Lung microvascular endothelial cell (primary cell): ENCODE data around the gene LRCH4. TPM values are rescaled to one million over a fixed set of nuclear protein-coding genes. Genes with fewer than 3 reads are reported as not detected.
"Not testable (repeated sequence)": the region's sequence is repeated elsewhere in the genome, so short reads cannot be mapped to it uniquely, and the experiment has no call there.

Experiments used
- DNase-seq, 2 donors: peaks; one replicate each; pipeline versions ENCODE4 v3.0.0 to v3.0.0-alpha.2; 2010; ENCODE audit warnings: low read depth in 2 of 2
- total RNA-seq: library from RNA; depleted of rRNA; stranded (reverse); fragments of >200 nt; gene quantifications from 2 replicates; pipeline ENCODE4 v1.2.1, GENCODE V29; 2014

LRCH4 gene
- total RNA-seq, 1 donor from 2014 or later: 5.8 TPM

DNA sequence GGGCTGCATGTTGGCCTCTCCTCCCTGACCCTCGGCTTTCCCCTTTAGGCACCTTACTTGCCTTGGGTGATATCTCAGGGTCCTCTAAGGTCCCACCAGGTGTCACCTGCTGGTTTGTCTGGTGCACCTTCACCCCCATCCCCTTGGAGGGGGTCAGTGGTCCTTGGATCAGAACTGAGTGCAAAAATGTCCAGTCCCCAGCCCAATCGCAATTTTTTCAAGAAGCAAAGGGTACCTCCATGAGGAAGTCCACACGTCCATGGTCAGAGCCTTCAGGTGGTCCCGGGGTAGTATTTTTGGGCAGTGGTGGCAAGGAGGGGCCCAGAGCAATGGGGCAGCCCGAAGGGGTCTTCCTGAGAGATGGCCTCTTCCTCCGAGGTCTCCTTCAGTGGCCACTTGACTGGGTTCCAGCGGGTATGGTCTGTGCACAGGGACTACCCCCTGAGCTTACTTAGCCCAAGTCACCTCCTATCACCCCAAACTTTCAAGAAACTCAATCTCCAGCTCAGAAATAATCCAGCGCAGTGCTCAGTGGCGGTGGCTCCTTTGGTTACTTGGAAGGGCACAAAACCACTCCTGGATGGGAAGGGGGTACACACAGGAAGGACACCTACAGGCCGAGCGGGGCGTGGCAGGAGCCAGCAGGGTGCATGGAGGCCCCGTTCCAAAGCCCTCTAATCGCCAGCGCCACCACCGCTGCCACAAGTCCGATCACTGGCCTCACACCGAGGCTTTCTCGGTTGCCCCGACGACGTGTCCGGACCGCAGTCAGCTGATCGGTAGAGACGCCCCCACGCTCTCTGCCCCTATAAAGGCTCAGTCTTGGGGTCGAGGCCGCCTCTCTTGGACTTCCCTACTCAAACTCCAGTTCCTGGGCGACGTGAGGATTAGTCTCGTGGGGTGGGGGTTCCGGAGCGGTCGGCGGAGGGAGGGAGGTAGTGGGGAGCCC is 16.8 kb downstream of the LRCH4 start:
- DNase-seq: peak; percentile 54 to 85

GRCh38 chr7:100568176-100568895 is 17.6 kb downstream of the LRCH4 start:
- peak in 1 of 2 donors; percentile 40 for DNase-seq

DNA sequence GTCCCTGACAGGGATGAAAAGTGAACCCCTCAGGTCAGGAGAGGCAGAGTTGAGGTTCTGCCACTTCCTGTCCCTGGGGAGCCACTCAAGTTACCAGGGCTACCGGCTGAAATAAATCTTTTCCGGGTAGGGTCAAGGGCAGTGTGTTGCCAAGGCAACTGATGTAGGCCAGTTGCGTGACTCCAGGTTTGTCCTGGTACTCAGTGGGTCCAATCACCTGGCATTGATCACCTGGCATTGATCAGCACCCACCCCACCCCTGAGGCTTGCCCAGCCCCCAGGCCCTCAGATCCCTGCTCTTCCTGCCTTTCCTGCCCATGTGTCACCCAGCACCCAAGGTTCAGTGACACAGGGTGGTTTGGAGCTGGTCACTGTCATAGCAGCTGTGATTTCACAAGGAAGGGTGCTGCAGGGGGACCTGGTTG is 18.2 kb downstream of the LRCH4 start:
- no peak for DNase-seq

DNA sequence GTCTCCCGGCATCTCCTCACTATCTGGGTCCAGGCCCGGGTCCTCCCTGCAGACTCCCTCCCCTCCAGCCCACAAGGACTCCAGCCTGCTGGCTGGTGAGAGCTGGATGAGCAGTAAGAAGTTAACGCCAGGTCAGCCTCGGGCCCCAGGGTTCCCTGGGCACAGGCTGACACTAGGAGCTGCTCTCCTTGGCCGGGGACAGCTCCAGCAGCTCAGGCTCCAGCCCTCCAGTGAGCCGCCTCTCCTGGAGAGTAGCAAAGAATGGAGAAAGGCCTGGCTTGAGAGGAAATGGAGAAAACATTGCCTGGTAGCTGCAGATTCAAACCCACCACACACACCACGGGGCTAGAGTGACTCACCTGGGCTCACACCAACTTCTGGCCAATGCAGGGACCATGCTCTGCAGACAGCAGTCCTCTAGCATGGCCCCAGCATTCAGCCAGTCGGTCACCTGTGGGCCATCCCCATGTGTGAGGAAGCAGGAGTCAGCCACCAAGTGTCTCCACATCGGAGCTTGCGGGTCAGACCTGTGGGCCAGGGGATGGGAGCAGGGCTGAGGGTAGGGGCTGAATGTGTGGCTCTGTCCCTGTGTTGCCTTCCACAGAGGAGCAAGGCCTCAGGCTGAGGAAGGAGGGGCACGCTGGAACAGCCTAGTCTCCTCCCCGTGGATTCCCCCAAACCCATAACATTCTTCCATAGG is 18.7 kb downstream of the LRCH4 start:
- DNase-seq: no peak

- no peak for DNase-seq
Observed at GRCh38 chr7:100566018-100566531, 19.9 kb downstream of the LRCH4 start.

DNA sequence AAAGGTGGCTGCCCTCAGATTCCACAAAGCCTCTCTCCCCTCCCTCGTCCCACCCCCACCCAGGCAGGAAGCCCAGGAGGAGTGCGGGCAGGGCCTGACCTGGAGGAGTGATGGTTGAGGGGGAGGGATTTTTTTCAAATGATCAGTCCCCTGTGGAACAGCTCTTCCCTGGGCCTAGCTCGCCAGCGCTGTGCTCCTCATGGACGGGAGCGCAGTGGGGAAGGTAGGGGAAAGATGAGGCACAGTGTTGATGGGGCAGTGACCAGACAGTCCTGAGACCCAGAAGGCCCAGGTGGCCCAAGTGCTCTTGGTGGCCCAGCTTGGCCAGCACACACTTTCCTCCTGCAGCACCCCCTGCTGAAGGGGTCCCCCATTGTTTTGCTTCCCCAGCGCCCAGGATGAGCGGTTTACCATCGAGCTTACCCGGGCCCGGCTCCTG is 20.8 kb downstream of the LRCH4 start:
- no peak for DNase-seq

GRCh38 chr7:100564405-100564804 is 21.5 kb downstream of the LRCH4 start:
- not testable (repeated sequence) for DNase-seq

- DNase-seq: peak; percentile 70 to 80
Observed at GRCh38 chr7:100563809-100564400, 22.0 kb downstream of the LRCH4 start.

GRCh38 chr7:100563100-100563564 is 22.8 kb downstream of the LRCH4 start:
- no peak for DNase-seq

DNA sequence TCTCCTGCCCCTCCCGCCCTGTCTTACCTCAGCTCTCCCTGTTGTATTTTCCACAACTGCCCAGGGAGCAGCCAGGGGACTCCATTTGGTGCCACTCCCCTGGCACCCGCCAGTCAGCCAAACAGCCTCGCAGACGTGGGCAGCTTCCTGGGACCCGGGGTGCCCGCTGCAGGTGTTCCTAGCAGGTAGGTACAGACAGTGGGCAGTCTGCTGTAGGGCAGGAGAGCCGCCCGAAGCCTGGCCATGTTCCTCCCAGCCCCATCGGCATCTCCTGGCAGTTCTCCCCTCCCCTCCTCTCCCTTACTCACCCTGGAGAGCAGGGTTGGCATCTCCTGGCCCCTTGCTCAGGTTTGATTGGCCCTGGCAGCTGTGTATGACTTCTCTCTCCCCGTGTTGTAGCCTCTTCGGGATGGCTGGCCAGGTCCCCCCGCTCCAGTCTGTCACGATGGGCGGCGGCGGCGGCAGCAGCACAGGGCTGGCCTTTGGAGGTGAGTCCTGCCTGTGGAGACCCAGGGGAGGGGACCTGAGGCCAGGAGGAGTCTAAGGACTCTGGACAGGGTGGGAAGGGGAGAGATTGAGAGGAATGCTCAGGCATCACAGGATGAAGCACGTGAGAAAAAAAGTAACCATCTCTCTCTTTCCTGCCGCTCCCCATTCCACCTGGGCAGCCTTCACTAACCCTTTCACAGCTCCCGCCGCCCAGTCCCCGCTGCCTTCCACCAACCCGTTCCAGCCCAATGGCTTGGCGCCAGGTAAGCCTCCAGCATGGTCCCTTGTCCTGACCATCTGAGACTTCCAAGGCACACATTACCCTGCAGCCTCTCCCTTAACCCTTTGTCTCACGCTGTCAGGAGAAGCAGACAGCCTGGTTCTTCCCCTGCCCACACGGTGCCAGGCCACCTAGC is 23.5 kb downstream of the LRCH4 start:
- DNase-seq: no peak

GRCh38 chr7:100561491-100562194 is 24.3 kb downstream of the LRCH4 start:
- DNase-seq: no peak

DNA sequence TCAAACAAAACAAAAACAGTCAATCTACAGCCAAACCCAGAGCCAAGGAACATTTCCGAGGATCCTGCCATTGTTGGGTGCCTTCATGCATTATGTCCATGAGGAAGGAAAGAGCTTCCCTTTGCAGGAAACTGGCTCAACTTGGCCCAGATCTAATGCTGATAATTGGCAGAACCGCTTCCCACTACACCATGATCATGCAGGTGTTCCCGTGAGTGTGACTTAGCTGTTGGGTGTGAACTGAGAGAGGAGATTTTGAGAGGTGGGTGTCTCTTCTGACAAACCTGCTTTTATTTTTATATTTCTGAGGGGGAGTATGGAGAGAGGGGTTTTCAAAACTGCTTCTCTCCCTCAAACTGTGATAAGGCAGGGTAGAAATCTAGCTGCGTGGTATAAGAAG is 26.8 kb downstream of the LRCH4 start:
- no peak for DNase-seq

DNA sequence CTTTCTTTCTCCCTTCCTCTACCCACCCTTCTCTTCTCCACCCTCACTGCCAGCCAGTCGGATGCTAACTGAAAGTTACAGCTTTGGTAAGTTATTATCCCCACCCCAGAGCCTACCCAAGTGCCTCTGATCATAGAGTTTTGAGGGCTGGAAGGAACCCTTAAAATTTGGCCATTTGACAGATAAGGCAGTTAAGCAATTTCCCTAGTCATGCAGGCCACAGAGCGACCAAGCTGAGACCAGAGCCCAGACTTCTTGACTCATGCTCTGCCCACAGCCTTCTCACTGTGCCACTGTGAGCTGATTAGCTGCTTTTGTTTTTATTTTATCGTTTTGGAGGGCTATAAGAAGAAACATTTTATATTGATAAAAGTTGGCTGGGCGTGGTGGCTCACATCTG is 29.4 kb downstream of the LRCH4 start:
- no peak for DNase-seq

DNA sequence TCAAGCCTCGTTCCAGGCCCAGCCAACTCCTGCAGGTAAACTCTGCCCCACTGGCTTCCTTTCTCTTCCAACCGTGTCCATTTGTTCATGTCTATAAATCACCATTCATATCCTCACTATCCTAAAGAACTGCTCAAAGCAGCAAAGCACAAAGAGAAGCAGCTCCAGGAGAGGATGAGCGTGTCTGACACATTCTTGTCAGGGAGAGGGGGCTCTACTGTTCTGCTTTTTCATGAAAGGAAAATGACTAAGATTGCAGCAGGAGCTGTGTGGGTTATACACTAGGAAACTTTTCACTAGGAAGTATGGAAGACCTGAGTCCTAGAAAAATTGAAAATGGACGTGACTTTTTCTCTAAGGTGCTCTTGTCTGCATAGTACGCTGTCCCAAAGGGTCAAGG is 30.2 kb downstream of the LRCH4 start:
- DNase-seq: no peak

DNA sequence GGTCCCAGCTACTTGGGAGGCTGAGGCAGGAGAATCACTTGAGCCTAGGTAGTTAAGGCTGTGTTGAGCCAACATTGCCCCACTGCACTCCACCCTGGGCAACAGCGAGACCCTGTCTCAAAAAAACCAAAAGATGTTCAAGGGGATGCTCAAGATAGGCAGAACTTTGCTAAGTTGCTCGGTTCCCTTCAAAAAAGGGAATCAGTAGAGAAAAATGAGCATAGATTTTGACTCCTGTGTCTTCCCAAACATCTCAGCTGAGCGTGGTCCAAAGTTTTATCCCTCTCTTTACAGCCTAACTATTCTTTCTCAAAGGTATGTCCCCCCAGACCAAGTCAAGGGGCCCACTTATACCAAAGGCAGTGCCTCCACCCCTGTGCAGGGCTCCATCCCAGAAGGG is 32.9 kb downstream of the LRCH4 start:
- DNase-seq: no peak

DNA sequence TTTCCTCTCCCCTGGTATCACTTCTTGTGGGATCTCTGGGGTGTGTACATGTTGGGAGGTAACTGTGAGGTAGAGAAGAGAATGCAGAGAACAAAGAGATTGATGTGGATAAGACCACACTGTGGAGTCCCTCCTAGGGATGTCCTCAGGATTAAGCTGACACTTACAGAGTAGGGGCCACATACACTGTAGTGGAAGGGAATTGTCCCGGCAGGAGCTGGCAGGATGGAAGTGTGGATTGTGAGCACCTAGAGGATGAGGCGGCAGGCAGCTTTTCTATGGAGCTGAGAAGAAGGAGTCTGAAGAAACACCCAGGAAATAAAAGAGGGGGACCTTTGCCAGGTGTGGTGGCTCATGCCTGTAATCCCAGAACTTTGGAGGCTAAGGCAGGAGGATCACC is 33.4 kb downstream of the LRCH4 start:
- DNase-seq: no peak

GRCh38 chr7:100548446-100548845 is 37.5 kb downstream of the LRCH4 start:
- DNase-seq: not testable (repeated sequence)

GRCh38 chr7:100547872-100548271 is 38.1 kb downstream of the LRCH4 start:
- DNase-seq: peak; percentile 64 to 87
